HK-2 (cell line): ENCODE measurements around the gene OBSCN.

Experiments used
- DNase-seq: peaks from one replicate; pipeline ENCODE4 v3.0.0-alpha.2; 2018; ENCODE audit not compliant: unreplicated experiment

The OBSCN gene

DNA sequence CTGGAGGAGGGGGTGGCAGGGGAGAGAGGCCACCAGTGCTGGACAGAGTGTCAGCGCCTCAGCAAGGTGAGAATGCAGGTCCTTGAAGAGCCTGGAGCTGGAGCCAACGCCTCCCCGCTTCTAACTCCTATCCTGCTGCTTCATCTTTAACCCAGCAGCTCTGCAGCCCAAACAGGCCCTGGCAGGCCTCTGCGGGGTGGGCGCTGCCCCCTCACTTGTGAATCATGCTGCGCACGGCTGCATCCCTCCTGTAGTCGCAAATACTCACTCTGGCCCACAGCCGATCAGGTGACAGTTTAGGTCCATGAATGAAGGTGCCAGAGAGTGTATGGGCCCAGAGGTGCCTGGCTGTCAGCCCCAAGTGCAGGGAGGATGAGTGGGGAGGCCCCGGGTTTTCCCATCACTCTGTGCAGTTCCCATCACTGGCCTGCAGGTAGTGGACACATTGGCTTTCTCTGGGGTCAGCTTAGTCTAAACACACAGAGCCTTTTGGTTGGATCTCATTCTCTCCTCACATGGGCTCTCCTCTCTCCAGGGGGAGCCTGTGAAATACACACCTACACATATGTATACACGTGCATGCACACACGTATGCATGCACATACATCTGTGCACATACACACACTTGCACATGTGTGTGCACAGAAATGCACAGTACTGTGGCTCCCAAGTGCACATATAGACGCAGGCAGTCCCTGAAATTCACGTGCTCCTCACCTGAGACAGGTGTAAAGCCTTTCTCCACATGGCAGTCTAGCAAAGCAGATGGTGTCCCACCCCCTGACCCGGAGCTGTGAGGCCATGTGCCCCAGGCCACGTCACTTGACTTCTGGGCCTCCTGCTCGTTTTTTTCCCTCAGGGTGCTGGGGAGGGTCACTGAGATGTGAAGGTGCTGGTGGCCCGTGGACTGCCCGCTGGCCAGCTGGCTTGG, 146.8 kb downstream of the OBSCN start:
- no peak for DNase-seq

DNA sequence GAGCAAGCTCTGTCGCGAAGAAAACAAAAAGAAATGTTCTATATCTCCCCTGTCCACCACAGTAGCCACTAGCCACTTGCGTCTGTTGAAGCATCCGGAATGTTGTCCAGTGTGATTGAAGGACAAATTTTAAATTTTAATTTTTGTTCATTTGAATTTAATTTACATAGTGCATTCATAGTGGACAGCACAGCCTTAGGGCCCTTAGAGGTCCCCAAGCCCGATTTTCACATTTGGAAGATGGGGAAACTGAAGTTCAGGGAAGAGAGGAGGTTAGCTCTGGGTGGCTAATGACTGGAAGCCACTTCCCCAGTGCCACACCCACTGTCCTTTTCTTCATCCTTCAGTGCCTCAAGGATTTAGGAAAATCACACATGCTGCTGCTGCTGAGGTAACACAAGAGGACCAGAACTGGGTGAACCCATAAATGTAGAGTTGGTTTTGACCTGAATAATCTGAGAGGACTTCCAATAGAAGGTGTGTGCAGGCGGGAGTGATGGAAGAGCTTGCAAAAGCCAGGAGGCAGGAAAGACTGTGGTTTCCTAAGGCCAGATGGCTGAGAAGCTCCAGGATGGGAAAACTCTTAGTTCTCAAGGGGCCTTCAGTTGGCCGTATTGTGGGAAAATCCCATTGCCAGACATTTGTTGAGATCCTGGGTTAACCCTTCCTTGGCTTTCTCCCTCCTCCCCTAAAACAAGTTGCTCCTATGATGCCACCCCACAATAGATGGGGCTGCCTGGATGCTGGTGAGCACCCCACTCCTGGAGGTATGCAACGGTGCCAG, 149.2 kb downstream of the OBSCN start:
- DNase-seq: no peak

DNA sequence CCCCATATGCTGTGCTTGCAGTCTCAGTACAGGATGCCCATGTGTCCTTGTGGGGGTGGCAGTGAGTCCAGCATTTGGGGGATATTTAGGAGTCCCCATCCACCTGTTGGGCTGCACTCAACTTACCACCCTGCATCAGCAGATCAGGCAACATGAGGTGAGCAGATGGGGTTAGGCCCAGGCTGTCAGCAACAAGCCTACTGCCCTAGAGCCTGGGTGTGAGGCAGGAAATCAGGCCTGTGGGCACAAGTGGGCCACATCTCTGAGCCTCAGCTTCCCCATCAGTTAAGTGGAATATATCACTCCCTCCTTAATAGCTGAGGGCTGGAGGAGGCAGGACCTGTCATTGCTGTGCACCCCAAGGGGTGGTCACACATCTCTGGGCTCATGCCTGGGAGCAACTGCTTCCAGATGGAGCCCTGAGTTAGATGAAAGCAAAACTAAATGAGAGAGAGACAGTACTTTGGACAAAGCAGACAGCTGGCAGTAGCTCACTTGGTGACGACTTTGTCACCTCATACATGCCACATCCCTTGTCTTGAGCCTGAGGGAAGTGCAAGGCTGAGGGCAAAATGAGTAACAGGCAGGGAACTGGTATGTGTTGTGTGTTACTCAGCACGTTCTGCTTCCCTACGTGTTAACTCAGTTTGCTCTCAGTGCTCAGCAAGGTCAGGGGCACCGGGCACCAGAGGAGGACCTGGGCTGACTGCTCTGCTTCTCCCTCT, 150.4 kb downstream of the OBSCN start:
- DNase-seq: no peak

- DNase-seq: no peak
Measured at GRCh38 chr1:228358764-228359612, 151.1 kb downstream of the OBSCN start.

- no peak for DNase-seq
Measured at GRCh38 chr1:228359613-228360532, 152.0 kb downstream of the OBSCN start.

DNA sequence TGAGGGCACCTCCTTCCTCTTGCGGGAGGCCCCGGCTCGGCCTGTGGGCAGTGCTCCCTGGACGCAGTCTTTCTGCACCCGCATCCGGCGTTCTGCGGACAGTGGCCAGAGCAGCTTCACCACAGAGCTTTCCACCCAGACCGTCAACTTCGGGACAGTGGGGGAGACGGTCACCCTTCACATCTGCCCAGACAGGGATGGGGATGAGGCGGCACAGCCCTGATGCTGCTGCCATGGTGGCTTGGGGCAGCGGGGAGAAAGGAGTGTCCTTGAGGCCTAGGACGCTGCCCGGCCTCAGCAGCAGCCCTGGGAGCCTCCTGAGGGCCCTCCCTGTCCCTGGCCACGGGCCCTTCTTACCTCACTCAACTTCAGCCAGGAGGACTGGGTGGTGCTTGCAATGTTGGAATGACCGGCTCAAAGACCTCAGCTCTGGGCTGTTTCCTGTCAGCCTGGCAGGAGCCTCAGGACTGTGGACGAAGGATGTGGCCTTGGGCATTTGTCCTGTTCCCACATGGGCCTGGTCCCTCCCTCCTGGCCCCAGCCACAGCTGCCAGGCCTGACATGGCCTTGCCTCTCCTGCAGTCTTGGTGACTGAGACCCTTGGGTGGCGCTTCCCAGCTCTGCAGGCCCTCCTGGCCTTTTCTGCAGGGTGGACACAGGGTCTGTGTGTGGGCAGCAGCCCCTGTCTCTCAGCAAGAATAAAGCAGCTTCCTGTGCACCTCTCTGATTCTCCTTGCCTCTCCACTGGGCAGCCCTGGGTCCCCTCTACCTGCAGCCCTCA, 152.9 kb downstream of the OBSCN start:
- no peak for DNase-seq

DNA sequence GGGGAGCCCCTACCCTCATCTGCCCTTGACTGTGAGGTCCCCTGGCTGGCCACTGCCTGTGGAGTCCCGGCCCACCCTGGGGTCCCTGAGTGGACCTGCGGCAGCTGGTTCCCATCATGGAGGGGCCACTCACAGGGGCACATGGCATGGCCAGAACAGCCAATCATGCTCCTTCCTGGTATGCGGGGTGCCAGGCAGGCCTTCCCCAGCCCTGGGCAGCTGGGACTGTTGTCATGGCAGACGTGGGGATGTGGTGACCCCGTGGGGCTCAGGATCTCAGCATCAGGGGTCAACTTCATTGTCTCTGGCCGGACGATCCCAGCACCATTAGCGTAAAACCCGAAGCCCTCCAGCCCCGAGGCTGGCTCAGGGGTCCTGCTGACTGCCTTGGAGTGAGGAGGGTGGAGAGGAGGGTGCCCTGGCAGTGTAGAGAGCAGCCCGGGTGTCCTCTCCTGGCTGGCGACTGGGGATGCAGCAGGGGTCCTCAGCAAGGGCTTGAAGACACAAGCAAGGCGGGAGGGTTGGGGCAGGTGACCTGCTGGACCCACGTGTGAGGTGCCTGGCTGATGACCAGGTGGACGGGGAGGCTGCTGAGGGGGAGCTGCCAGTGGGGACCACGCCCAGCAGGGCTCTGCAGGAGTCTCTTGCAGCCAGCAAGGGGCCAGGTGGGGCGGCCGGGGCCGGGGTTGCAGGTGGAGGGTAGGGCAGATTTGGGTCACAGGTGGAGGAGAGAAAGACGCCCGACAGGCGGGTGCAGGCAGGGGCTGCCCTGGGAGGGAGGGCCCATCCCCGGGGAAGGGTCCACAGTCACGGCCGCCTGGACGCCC, 153.7 kb downstream of the OBSCN start:
- no peak for DNase-seq

- no peak for DNase-seq
Measured at GRCh38 chr1:228362141-228362883, 154.5 kb downstream of the OBSCN start.

- DNase-seq: no peak
Measured at GRCh38 chr1:228362884-228363450, 155.1 kb downstream of the OBSCN start.

GRCh38 chr1:228363686-228364067, 155.8 kb downstream of the OBSCN start:
- no peak for DNase-seq

GRCh38 chr1:228364068-228364705, 156.3 kb downstream of the OBSCN start:
- no peak for DNase-seq

DNA sequence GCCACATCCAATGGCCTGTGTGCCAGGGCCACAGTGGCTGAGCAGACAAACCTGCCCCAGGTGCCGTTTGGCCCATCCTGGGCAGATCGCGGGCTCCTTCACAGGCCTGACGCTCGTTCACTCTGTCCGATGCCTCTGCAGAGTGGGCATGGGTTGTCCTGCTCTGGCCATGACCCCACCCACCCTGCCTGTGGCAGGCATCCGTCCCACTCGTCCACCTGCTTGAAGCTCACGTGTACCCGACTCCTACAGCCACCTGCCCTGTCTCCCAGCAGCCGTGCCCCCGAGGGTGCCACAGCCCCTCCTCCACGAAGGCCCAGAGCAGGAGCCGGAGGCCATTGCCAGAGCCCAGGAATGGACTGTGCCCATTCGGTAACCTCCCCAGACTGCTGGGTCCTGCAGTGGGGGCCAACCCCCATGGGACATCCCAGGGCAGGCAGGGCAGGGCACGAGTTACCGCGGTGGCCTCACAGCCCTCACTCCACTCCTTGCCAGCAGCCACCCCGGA, 156.9 kb downstream of the OBSCN start:
- no peak for DNase-seq

DNA sequence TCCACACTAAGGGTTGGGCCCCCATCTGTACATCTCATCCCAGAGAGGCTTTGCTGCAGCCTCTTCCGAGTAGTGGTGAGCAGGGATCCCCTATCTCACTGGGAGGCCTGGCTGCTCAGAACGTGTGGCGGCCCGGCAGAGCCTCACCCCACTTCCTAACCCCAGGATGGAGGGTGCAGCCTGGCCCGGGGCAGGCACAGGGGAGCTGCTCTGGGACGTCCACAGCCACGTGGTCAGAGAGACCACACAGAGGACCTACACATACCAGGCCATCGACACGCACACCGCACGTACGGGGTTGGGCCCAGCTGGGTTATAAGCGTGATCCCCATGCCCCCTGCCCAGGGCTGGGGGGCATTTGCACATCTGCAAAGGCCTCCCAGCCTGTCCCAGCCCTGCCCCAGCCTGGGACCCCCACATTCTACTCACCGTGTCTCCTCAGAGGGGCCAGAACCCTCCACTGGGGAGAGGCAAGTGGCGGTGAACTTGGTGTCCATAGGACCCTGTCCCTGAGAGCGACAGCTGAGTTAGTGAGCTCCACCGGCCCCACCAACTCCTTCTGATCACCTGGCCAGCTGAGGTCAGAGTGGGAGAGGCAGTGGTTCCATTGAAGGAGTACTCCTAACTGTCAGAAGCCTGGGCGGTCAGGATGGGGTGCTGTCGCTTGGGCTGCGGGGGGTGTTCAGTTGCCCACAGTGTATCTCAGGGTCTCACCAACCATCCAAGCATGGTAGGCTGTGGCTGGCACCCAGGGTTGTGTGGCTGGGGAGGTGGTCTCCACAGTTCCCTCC, 157.6 kb downstream of the OBSCN start:
- DNase-seq: no peak

GRCh38 chr1:228366062-228366865, 158.4 kb downstream of the OBSCN start:
- DNase-seq: no peak
